ENCODE measurements around the gene RTEL1. TPM values are rescaled to one million over a fixed set of nuclear protein-coding genes. Genes with fewer than 3 reads are reported as not detected.
A peak's percentile ranks its signal among the peaks of the same experiment; 100 is the strongest.

The RTEL1 gene
- total and polyA plus RNA-seq, 10 donors = 7.3 to 49.8 (median 40.2) TPM

DNA sequence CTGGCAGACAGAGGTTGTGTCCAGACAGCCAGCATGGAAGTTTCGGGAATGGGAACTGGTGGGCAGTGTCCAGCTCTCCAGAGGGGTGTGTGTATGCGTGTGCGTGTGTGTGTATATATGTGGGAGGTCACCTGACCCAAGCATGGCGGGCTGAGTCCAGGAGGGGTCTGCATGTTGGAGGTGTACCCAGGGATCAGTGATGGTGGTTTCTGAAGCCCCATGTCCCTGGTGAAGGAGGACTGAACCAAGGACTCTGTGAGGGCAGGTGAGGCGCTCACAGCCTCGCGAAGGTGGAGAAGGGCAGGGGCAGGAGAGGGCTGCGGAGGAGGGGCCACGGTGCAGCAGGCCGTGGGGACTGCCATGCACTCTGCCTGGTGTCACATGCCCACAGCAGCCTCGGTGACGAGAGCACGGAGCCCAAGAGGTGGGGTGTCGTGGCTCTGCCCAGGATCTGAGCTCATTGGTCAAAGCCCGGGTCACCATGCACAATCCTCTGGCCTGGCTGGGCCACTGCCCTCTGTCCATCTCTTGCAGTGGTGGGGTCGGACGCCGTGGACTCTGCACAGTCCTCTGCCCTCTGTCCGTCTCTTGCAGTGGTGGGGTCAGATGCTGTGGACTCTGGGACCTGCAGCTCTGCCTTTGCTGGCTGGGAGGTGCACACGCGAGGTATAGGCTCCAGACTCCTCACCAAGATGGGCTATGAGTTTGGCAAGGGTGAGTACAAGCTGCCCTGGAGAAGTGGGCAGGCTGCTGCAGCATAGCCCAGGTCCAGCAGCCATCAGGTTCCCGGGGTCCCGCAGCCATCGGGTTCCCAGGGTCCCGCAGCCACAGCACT, 76.2 kb downstream of the RTEL1 start:
- H3K4me1 ChIP-seq = peaks cover 35 to 76% (median 65%) of the 10 kb centered on the region in 6 donors
- DNase-seq = no peak

DNA sequence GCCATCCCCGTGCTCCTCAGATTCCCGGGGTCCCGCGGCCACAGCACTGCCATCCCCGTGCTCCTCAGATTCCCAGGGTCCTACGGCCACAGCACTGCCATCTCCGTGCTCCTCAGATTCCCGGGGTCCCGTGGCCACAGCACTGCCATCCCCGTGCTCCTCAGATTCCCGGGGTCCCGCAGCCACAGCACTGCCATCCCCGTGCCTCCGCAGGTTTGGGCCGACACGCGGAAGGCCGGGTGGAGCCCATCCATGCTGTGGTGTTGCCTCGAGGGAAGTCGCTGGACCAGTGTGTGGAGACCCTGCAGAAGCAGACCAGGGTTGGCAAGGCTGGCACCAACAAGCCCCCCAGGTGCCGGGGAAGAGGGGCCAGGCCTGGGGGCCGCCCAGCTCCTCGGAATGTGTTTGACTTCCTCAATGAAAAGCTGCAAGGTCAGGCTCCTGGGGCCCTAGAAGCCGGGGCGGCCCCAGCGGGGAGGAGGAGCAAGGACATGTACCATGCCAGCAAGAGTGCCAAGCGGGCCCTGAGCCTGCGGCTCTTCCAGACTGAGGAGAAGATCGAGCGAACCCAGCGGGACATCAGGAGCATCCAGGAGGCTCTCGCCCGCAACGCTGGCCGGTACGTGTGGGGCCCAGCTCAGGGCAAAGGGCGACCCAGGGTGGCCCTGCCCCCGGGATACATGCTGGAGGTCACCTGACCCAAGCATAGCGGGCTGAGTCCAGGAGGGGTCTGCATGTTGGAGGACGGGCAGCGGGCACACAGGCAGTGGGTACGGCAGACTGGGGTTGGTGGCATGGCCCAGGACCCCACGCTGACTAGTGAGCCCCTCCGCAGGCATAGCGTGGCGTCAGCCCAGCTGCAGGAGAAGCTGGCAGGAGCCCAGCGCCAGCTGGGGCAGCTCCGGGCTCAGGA, 77.1 kb downstream of the RTEL1 start:
- H3K4me3 ChIP-seq = no peak overlapping the region
- H3K4me1 ChIP-seq = peaks cover 33 to 68% (median 58%) of the 10 kb centered on the region in 6 donors
- intact Hi-C loops (cut with DNase I; ENCODE audit: low total_unique reads) = no loop called here
- H3K27me3 ChIP-seq (replicated peaks in 1 of 7) = peaks cover 0 to 19% (median 0%) of the 10 kb centered on the region in 7 donors
- TF ChIP-seq POLR2AphosphoS5 (IDR thresholded peaks at IDR 0.05) (peak in 1 of 3 donors; percentile 66), POLR2A (IDR thresholded peaks at IDR 0.05) (no peak)
- no peaks in the 10 kb centered on the region for H3K9me3 ChIP-seq
- WGBS, 5 donors = 83 to 91% (median 88%) methylated on average over 36 to 48 of the region's 48 CpGs
- peak; percentile 78 for DNase-seq
- peak overlapping the region in 4 of 8 donors; percentile 84 to 87 (median 86) for H3K27ac ChIP-seq
- H3K36me3 ChIP-seq = peaks cover 0 to 51% (median 32%) of the 10 kb centered on the region in 6 donors

More for the DNA sequence above, 76.2 kb downstream of the RTEL1 start:
- intact Hi-C loops (cut with DNase I; ENCODE audit: low total_unique reads) = no loop called here
- 90 to 93% (median 92%) methylated on average over 13 to 25 of the region's 25 CpGs for WGBS, 5 donors
- H3K36me3 ChIP-seq = peaks cover 0 to 59% (median 32%) of the 10 kb centered on the region in 6 donors
- no peak for TF ChIP-seq CTCF (IDR thresholded peaks at IDR 0.05 in 8 of 11, conservative IDR thresholded peaks at IDR 0.05 in 3 of 11)
- TF ChIP-seq POLR2A (IDR thresholded peaks at IDR 0.05) = no peak
- peak in 1 of 3 donors; percentile 52 for TF ChIP-seq POLR2AphosphoS5 (IDR thresholded peaks at IDR 0.05)
- H3K9me3 ChIP-seq = no peaks in the 10 kb centered on the region
- no peak overlapping the region for H3K27ac ChIP-seq
- H3K27me3 ChIP-seq (replicated peaks in 1 of 7) = peaks cover 0 to 19% (median 0%) of the 10 kb centered on the region in 7 donors
- no peak overlapping the region for H3K4me3 ChIP-seq

DNA sequence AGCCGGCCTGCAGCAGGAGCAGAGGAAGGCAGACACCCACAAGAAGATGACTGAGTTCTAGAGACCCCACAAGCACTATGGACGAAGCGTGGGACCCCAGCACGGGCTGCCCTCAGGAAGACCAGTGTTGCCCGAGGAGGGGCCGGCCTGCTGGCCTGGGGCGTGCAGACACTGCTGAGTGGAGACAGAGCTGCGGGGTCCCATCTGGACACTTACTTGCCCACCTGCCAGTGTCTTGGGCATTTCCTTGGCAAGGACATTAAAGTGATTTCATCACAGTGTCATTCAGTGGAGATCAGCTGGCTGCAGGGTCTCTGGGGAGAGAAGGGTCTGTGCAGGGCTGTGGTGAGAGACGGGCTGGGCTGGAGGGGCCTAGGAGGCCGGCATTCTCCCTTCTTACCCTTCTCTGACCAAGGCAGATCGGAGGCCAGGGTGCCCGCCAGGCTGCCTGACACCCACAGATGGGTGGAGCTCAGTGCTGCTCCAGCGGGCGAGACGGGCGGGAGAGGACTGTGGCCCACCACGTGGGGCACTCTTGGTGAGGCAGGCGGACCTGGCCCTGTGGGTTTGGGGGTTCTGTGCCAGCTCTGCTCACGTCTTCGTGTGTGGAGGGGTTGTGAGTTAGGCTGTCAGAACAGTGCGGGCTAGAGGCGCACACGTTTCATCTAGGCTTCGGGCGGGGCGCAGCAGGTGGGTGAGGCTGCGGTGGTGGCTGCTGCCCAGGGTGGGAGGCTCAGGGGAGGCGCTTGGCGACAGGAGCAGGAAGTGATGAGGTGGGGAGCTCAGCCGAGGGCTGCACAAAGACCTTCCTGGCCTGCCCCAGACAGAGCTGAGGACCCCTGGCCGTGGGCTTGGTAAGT, 78.0 kb downstream of the RTEL1 start, which contains the start of gene LIME1:
LIME1 (plus strand) TSS at position 806 of the 860 bp plus-strand sequence. CDS start 886 bp downstream, outside the sequence.
- 35 to 56% (median 50%) methylated on average over 17 to 31 of the region's 31 CpGs for whole genome bisulfite sequencing, 5 donors
- H3K9me3 ChIP-seq = no peaks in the 10 kb centered on the region
- intact Hi-C loops (cut with DNase I; ENCODE audit: low total_unique reads) = no loop called here
- peak within 1 kb of the TSS in 7 of 8 donors; percentile 44 to 87 (median 84) for H3K27ac ChIP-seq
- TF ChIP-seq POLR2A (IDR thresholded peaks at IDR 0.05) = no peak
- no peak for TF ChIP-seq CTCF (IDR thresholded peaks at IDR 0.05 in 8 of 11, conservative IDR thresholded peaks at IDR 0.05 in 3 of 11)
- peak; percentile 70 to 81 (median 77) for TF ChIP-seq POLR2AphosphoS5 (IDR thresholded peaks at IDR 0.05)
- peaks cover 0 to 42% (median 32%) of the 10 kb centered on the region in 6 donors for H3K36me3 ChIP-seq
- H3K27me3 ChIP-seq (replicated peaks in 1 of 7) = peaks cover 0 to 19% (median 0%) of the 10 kb centered on the region in 7 donors
- H3K4me1 ChIP-seq = peaks cover 37 to 68% (median 58%) of the 10 kb centered on the region in 6 donors
- peak; percentile 92 for DNase-seq
- peak within 1 kb of the TSS; percentile 37 to 90 (median 54) for H3K4me3 ChIP-seq
